HG03095 (cell line): ENCODE data around the gene STRN.

Source experiments
- ATAC-seq: cut with Tn5 transposase; IDR thresholded peaks from one replicate; pipeline ENCODE4 v1.9.1; 2021; ENCODE audit warnings: moderate library complexity; ENCODE audit not compliant: unreplicated experiment

Gene STRN

DNA sequence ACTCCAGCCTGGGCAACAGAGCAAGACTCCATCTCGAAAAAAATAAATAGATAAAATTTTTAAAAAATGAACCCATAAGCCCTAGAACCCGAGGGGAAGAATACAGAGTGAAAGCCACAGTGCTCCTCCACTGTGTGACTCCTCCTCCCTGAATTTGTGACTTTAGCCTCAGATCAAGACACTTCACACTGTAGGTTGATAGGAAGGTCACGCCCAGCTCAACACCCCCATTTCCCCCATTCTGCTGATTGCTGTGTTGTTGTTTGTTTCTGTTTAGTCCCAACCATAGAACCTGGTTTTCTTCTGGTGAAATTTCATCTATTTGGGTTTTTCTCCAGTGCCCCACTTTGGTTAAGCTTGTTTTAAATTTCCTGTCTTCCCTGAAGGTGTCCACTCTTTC, 167.6 kb downstream of the STRN start:
- ATAC-seq = no peak

DNA sequence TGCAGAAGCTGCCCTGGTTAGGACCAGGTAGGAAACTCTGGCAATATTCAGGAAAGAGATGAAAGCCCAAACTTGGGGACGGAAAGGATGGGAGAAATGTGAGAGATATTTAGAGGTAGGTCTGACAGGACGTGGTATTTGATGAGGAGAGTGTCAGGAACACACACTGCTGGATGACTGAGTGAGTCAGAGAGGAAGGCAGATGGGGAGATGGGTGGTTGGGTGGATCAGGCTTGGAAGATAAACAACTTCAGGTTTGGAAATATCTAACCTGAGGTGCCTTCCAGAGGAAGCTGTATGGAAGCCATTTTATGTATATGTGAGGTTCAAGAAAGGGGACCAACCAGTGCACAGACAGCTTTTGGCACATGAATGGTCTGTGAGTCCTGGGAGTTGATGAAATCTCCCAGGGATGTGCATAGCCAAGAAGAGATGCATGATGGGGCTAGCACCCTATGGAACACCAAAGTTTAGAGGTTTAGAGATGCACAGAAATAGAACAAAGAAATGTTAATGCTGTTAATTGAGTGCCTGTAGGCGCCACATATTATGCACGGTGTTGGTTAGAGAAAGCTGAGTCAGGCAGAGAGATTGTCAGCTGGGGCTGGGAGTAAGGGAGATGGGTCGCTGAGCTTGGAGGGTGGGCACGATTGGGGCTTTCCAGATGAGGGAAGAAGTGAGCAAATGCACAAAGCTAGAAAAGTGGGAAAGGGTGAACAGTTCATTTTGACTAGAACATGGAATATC, 168.8 kb downstream of the STRN start:
- ATAC-seq = no peak
